RCC 7860 (cell line): ENCODE data around the gene CD180.

Experiments
- DNase-seq: peaks from one replicate; pipeline ENCODE4 v3.0.0-alpha.2; 2015; ENCODE audit warnings: low spot score
- FAIRE-seq: peaks from 2 replicates; lab custom pipeline; 2012; peaks lifted over from hg19 to GRCh38; lab: Jason Lieb, UNC

Gene CD180

DNA sequence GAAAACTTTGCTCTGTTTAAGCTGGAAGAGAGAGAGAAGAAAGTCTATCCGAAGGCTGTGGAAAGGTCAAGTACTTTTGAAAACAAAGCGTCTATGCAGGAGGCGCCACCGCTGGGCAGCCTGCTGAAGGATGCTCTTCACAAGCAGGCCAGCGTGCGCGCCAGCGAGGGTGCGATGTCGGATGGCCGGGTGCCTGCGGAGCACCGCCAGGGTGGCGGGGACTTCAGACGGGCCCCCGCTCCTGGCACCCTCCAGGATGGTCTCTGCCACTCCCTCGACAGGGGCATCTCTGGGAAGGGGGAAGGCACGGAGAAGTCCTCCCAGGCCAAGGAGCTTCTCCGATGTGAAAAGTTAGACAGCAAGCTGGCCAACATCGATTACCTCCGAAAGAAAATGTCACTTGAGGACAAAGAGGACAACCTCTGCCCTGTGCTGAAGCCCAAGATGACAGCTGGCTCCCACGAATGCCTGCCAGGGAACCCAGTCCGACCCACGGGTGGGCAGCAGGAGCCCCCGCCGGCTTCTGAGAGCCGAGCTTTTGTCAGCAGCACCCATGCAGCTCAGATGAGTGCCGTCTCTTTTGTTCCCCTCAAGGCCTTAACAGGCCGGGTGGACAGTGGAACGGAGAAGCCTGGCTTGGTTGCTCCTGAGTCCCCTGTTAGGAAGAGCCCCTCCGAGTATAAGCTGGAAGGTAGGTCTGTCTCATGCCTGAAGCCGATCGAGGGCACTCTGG is 32.6 kb downstream of the CD180 start:
- DNase-seq: no peak
- no peak for FAIRE-seq

- FAIRE-seq (no peak), DNase-seq (no peak)
These were observed 33.3 kb downstream of the CD180 start for GRCh38 chr5:67163231-67163756.

- FAIRE-seq: no peak
- DNase-seq: no peak
These were observed 34.8 kb downstream of the CD180 start for GRCh38 chr5:67161767-67162166.

DNA sequence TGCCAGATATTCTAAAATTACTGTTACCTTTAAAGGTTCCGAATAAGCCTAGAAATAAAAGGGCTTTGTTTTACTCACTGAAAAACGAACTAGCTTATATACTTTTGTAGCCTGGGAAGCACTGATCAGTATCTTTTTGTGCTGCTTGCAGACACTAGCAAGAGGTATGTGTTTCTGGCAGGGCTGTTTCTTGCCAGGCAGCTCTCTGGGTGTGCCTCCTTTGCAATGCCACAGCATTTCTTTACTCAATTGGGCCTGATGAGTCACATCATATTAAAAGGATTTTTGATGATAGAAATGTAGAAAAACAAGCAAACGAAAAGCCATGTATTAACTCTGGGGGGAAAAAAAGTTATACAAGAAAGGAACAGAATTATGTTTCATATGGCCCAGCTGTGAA is 35.6 kb downstream of the CD180 start:
- DNase-seq (no peak), FAIRE-seq (no peak)

GRCh38 chr5:67160272-67160671 is 36.3 kb downstream of the CD180 start:
- FAIRE-seq (no peak), DNase-seq (no peak)

DNA sequence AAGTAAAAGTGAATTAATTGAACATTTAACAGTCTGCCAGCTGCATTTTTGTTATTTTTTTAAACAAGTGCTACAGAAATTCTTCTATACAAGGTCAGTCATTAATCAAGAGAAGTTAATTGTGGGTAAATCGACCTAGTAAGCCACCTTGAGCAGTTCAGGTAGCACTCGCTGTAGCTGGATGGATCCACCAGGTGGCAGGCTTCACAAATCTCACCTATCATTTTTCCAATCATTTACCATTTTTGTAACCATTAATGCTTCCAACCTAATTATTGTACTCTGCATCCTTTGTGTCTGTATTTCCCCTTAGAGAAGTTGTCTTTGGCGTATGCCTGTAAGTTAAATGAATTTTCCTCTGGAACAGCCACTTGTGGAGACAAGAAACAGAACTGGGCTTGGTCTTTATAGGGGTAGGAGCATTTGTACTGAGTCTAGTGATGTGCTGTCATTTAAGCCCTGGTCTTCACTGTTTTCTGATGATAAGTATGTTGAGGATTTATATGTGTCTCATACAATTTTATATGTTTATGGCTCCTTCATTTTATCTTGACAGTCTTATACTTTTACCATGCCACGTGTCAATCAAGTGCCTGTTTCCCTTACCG is 39.5 kb downstream of the CD180 start:
- FAIRE-seq (no peak), DNase-seq (no peak)

- FAIRE-seq (no peak), DNase-seq (no peak)
These were observed 41.9 kb downstream of the CD180 start for GRCh38 chr5:67154556-67155206.

DNA sequence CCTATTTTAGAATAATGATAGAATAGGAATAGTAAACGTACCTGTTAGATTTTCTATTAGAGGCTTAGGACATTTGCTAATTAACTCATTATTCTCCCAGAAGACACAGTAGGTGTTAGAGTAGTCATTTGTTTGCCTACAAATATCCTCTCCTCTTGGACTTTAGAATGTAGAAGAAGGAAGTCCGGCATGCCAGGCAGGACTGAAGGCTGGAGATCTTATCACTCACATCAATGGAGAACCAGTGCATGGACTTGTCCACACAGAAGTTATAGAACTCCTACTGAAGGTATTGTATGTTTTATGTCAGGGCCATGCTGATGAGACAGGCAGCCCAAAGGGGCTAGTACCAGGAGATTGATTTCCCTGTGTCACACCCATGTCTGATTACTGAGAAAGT is 43.3 kb downstream of the CD180 start:
- DNase-seq (no peak), FAIRE-seq (no peak)

DNA sequence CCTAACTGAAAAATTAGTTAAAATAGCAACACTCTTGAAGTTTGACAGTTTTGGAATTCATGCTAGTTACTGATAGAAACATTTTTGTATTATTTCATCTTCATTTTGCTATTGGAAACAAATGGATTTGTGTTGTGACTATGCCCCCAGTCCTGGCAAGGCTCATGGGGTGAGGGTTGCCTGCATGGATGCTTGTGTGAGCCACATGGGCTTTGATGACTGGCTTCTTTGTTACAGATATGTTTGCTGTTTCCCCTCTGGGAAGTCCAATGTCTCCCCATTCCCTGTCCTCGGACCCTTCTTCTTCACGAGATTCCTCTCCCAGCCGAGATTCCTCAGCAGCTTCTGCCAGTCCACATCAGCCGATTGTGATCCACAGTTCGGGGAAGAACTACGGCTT is 44.2 kb downstream of the CD180 start:
- no peak for FAIRE-seq
- DNase-seq: no peak

DNA sequence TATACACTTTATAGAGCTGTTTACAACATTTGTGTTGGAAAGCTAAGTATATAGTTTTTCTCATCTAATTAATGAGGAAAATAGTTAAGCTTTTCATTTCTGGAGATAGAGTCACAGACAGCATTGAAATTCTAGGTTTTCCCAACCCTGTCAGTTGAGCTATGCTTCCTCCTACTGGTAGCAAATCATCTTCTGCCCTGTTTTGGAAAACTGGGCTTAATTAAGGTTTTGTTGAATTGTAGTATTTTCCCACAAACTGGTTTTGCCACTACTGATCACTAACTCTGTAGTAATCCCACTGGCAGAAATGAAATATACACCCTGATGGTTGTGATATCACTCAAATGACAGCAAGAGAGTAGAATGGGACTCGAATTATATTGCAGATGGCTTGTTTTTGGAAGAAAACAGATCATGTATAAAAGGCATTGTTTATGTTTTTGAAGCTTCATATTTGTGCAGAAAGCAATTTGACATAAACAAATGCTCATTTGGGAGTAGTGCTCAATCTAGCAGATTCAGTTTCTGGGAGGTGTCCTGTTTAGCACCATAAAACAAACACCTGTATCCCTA is 46.6 kb downstream of the CD180 start:
- DNase-seq (no peak), FAIRE-seq (no peak)

- FAIRE-seq (no peak), DNase-seq (no peak)
These were observed 47.3 kb downstream of the CD180 start for GRCh38 chr5:67149057-67149950.

DNA sequence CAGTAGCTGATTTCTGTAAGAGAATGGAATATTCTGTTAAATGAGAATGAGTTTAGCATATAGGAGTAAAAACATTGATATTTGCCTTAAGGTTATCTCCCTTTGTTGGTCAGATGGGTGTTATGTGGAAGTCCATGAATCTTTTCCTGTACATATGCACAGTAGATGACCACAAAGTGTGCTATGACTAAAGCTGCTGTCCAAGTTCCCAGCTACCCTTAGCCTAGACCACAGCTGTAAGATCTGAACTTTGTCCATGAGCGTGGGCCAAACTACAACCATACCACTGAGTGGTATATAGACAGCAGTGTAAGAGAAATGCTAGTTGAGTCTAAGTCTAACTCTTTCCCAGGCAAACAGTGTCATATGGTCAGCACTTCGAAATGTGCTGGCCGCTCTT is 48.8 kb downstream of the CD180 start:
- DNase-seq (no peak), FAIRE-seq (no peak)

GRCh38 chr5:67146981-67147380 is 49.6 kb downstream of the CD180 start:
- no peak for DNase-seq
- FAIRE-seq: no peak

DNA sequence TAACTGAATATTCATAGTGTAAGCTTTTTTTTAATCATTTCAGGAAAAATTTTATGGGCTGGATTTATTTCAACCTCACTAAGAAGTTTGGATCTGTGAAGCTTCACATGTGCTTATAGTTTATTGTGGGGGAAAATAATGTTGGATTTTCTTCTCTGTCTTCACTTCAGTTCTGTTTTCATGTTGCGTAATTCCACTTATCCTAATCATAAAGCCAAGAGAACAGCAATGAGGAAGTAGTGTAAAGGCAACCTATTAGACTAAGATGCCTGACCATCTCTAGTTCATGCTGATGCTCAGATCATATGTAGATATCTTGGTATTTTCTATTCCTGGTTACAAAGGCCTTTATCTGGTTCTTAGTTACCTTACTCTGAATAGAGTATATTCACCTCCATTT is 50.0 kb downstream of the CD180 start:
- FAIRE-seq (no peak), DNase-seq (no peak)

GRCh38 chr5:67144183-67144639 is 52.4 kb downstream of the CD180 start:
- DNase-seq (no peak), FAIRE-seq (no peak)

GRCh38 chr5:67143549-67143948 is 53.0 kb downstream of the CD180 start:
- FAIRE-seq: no peak

DNA sequence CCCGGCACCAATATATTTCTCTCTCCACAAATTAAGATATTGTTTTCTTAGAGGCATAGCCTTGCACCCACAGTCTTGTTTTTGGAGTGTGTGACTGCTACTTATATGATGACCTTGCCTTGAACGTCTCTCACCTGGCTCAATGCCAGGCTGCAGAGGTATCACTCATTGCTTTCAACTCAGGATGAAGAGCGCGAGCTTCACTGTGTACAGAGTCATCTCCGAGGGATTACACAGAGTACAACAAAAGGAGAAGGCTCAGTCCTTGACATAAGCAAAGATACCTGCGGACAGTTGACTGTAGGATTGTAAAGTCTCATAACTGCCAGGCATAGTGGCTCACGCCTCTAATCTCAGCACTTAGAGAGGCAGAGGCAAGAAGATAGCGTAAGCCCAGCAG is 53.8 kb downstream of the CD180 start:
- FAIRE-seq (no peak), DNase-seq (no peak)

More at GRCh38 chr5:67143549-67143948, 53.0 kb downstream of the CD180 start:
- DNase-seq: no peak

DNA sequence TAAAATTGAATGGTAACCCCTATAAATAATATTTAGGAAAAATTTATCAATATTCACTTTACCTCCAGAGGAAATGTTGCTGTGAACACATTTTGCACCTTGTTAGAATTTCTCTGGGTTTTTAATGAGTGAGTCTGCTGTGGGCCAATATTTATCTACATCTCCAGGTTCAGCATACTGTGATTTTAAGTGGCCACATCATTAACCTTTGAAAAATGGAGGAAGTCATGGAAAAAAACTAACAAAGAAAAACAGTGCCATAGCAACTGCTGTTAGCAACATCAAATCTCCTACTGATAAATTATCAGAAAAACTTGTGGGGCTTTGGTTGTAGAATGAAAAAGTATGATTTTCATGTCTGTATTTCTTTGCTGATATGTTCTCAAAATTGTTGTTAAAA is 55.0 kb downstream of the CD180 start:
- FAIRE-seq (no peak), DNase-seq (no peak)

GRCh38 chr5:67140413-67140812 is 56.2 kb downstream of the CD180 start:
- DNase-seq: no peak
- no peak for FAIRE-seq

DNA sequence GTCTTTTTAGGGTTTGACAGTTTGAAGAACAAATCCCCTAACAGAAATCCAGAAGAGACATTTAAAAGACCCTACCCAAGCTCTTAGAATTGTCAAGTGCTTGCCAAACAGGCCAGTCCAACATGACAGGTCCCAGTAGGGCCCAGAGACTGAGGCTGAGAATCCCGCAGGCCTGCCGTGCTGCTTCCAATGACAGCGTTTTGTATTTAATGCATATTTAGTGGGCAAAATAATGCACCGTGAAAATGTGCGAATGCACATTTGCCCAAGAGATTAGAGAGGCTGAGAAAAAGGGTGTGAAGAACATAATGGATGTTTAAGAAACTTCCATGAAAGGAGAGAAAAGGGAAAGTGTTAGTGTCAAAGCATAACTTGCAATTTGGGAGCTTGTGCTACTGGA is 57.6 kb downstream of the CD180 start:
- DNase-seq (no peak), FAIRE-seq (no peak)
